Stimulated activated CD8-positive, alpha-beta memory T cell treated with anti-CD3 and anti-CD28 coated beads, Interleukin-15, amount 100 ng/mL, for 24 hours (primary cell): Measurements from ENCODE around the gene NME8.
"Not testable (repeated sequence)": the region's sequence is repeated elsewhere in the genome, so short reads cannot be mapped to it uniquely, and the experiment has no call there.

Experiments used
- DNase-seq: peaks from one replicate; pipeline ENCODE4 v3.0.0-alpha.2; 2020; ENCODE audit warnings: low read depth

NME8 gene, protein sequence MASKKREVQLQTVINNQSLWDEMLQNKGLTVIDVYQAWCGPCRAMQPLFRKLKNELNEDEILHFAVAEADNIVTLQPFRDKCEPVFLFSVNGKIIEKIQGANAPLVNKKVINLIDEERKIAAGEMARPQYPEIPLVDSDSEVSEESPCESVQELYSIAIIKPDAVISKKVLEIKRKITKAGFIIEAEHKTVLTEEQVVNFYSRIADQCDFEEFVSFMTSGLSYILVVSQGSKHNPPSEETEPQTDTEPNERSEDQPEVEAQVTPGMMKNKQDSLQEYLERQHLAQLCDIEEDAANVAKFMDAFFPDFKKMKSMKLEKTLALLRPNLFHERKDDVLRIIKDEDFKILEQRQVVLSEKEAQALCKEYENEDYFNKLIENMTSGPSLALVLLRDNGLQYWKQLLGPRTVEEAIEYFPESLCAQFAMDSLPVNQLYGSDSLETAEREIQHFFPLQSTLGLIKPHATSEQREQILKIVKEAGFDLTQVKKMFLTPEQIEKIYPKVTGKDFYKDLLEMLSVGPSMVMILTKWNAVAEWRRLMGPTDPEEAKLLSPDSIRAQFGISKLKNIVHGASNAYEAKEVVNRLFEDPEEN

DNA sequence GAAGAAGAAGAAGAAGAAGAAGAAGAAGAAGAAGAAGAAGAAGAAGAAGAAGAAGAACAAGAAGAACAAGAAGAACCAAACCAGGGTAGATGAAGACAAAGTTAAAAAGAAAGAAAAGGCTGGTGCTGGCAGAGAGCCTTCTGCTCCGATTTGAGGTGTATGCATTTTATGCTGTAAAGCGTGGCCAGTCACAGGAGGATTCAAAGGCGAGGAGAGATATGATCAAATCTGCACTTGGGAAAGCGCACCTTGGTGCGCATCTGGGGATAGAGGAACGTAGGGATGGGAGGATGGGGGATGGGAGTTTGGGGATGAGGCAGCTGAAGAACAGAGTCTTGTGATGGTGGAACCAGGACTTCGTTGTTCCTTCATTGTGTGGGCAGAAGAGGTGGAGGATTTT lies at the start of gene NME8:
TSS of gene NME8 (plus strand) at position 301 of the 400 bp plus-strand sequence. CDS start 1,670 bp downstream, outside the sequence.
- DNase-seq: no peak

DNA sequence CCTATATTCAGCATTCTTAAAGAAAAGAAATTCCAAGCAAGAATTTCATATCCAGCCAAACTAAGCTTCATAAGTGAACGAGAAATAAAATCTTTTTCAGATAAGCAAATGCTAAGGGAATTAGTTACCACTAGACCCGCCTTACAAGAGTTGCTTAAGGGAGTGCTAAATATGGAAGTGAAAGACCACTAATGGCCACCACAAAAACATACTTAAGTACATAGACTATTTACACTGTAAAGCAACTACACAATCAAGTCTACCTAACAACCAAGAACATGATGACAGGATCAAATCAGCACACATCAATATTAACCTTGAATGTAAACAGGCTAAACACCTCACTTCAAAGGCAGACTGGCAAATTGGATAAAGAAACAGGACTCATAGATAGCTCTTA lies 42.2 kb upstream of the NME8 start:
- DNase-seq: no peak

DNA sequence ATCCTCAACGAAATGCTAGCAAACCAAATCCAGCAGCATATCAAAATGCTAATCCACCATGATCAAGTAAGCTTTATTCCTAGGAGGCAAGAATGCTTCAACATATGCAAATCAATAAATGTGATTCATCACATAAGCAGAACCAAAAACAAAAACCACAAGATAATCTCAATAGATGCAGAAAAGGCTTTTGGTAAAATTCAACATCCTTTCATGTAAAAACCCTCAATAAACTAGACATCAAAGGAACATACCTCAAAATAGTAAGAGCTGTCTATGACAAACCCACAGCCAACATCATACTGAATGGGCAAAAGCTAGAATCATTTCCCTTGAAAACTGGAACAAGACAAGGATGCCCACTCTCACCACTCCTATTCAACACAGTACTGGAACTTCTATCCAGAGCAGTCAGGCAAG lies 36.2 kb upstream of the NME8 start:
- DNase-seq: not testable (repeated sequence)

DNA sequence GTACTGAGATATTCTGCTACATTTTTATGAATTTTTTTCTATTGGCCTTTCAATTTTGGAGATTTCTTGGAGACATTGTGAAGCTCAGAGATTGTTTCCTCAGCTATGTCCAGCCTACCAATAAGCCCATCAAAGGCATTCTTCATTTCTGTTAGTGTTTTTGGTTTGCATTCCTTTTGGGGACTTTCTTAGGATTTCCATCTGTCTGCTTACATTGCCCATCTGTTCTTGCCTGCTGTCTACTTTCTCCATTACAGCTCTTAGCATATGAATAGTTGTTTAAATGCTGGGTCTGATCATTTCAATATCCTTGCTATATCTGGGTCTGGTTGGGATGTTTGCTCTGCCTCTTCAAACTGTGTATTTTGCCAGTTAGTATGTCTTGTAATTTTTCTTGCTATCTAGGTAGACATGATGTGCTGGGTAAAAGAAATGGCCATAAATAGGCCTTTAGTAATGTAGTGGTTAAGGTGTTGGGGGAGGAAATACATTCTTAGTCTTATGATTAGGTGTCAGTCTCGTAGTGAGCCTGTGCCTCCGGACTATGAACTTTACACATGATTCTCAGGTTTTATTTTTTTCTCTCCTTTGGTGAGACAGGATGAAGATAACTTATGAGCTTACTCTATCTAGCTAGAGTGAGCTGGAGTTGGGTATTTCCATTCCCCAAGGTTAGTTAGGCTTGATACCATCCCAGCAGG lies 32.6 kb upstream of the NME8 start:
- no peak for DNase-seq

DNA sequence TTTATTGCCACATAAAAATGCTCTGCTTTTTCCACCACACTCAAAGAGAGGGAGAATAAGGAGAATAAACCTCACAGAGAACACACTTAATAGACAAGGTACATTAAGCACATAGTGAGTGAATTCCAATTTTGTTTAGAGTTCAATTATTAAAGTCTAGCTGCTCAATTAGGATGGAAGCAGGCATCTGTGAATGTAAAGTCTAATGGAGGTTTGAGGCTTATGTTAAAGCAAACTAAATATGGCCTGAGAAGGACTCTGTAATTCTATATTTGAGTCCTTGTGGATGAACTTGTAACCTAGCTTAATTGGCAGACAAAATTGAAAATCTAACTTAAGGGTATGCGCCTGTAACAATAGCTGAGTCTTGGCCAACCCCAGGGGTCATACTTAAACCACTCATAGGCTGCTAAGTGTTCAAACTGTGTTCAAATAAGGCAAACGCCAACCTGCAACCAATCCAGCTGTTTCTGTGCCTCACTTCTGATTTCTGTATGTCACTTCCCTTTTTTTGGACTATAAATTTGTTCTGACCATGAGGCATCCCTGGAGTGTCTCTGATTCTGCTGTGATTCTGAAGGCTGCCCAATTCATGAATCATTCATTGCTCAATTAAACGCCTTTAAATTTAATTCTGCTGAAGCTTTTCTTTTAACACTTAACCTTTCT lies 31.3 kb upstream of the NME8 start:
- DNase-seq: no peak

DNA sequence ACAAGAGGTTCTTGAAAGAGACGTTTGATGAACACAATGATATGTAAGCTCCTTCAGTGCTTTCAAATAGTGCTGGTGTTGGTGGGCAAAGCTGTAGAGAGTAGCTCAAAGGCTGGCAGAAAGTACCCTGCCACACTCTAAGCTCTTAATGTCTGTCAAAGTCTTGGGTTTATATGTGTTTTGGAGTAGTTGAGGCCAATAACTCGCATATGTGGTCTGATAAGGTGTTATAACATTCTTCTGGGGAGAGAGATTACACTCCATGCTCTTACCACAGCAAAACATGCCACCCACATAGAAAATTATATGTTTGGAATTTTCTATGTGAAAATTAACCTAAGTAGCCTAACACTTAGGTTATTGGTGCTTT lies 30.8 kb upstream of the NME8 start:
- DNase-seq: no peak

DNA sequence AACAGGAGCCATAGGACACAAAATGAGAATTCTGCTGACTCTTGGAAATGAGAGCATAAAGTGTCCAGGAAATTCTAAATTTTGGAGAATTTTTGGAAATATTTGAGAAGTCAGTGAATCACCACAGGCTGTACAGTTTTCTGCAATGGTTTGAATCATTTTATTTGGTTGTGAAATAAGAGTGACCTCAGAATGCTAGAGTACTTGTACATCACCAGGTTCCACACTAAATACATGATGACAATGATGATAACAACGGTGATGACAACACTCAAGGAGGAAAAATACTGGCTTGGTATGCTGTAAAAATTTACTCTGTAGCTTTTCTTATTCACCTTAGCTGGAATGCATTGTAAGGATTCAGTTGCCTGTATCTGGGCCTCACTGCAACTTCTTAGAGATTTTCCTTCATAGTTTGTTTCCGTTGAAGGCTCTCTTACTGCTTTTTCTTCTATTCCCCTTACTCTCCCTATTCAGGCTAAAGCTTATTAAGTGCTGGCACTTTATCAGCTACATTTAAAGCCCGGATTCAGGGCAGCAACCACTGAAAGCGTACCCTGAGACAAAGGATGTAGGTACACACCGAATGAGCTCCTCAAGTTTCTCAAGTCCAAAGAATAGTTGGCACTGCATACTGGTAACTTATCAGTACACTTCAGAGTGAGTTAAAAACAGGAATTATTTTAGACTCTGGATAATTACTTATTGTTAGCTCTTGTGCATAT lies 30.2 kb upstream of the NME8 start:
- no peak for DNase-seq

DNA sequence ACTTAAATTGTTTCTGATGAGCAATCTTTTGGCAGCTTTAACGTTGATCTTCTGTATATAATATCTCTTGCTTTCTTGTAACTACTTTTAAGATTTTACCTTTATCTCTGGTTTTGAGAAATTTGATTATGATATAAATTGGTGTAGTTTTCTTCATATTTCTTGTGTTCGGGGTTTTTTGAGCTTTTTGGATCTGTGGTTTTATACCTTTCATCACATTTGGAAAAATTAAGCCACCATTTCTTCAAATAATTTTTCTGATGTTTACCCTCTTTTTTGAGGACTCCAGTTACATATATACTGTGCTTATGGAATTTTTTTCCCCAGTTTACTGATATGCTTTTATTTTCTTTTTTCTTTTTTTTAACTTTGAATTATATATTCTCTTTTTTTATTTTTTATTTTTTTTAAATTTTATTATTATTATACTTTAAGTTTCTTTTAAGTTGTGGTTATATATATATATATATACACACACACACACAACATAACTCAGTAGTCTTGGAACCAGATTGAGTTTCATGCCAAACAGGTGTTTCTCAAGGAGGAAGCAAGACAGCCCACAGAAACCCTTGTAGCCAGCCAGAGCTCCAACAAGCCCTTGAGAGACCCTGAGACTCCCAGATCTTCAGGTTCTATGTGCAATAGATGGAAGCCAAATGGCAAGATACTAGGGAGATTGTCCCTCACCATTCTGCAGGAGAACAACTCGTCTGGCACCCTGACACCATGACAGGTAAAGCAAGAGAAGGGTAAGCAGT lies 27.5 kb upstream of the NME8 start:
- no peak for DNase-seq

DNA sequence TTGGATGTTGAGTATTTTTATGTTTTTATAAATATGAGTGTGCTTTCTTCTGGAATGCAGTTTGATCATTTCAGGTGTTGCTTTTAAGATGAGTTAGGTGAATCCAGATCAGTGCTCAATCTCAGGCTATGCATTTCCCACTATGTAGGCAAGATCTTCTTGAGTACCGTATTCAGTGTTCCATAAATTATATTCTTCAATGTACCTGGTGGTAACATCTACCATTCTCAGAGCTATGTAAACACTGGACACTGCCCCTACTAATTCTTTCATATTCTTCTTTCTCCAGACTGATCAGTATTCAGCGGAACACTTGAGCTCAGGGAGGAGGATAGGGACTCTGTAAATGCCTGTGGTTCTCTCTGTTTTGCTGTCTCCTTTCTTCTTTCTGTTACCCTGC lies 25.5 kb upstream of the NME8 start:
- no peak for DNase-seq

DNA sequence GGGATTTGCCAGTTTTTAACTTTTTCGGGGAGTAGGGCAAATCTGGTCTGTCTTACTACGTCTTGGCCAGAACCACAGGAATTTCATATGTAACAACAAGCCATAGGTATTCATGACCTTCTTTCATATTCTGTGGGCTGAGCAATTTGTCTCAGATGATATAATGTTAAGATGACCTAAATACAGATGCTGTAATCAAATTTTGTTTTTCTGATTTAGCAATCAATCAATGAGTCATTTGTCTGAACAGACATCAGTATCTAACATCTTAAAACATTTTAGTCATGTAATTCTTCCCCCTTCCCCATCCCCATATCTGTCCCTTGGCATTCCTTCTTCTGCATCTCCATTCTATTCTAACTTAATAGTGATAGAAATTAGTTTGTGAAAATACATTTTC lies 24.8 kb upstream of the NME8 start:
- DNase-seq: no peak

DNA sequence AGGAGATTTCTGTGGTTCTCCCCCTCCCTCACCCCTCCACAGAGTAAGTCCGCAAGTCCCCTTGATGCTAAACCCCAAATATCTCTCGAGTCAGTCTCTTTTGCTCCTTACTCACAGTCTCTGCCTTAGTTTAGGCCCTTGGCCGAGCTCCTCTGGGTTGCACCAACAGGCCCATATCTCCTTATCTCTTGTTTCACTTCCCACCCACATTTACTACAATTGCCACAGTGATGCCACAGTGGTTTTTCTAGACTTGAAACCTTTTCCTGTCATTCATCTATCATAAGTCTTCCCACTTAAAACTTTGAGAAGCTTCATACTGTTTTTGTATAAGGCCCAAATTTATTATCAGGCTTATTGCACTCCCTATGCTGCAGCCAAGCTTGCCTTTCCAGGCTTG lies 23.4 kb upstream of the NME8 start:
- no peak for DNase-seq

DNA sequence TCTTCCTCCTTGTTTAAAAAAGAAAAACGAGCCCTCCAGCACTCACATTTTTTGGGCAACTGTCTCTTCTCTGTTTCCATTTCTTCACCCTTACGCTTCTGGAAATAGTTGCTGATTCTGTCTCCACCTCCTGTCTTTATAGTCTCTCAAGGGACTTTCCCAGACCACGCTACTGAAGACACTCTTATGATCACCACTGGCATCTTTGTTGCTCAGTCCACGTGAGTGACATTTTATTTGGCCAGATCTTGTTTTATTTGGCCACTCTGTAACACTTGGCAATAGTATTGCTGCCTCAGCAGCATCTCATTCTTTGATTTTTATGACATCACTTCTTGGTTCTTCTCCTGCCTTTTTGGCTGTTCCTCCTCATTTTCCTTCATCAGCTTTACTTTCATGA lies 21.6 kb upstream of the NME8 start:
- no peak for DNase-seq

DNA sequence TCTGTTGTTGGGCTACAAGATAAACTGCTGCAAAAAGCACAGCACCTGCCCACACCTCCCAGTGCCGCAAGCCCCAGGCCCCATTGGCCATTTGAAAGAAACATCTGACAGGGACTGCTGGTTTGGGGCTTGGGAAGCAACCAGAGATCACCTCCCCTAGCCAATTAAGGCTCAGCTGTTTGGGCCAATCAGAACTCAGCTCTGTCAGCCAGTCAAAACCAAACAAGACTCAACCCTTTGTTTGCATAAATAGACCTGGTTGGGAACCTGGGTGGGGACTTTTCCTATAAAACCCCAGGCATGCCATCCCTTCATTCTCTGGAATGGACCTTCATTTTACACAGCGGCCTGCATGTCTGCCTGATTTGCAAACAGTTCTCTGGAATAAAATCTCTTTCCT lies 17.2 kb upstream of the NME8 start:
- no peak for DNase-seq

DNA sequence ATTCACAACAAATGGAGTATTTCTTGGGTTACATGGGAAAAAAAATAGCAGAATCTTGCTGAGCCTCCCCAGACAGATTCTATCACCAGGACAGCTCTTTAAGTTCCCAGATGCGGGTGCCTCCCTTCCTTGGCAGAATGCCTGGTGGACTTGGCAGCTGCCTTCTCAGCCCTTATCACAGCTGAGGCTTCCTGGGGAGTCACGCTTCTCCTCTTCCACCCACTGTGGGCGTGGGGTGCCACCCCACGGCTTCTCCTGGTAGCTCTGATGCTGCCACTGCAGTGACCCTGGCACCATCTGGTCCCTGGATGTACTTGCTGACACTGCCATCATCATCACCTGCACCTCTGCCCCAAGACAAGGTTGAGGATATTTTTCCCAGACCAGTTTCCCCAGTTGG lies 16.2 kb upstream of the NME8 start:
- no peak for DNase-seq

DNA sequence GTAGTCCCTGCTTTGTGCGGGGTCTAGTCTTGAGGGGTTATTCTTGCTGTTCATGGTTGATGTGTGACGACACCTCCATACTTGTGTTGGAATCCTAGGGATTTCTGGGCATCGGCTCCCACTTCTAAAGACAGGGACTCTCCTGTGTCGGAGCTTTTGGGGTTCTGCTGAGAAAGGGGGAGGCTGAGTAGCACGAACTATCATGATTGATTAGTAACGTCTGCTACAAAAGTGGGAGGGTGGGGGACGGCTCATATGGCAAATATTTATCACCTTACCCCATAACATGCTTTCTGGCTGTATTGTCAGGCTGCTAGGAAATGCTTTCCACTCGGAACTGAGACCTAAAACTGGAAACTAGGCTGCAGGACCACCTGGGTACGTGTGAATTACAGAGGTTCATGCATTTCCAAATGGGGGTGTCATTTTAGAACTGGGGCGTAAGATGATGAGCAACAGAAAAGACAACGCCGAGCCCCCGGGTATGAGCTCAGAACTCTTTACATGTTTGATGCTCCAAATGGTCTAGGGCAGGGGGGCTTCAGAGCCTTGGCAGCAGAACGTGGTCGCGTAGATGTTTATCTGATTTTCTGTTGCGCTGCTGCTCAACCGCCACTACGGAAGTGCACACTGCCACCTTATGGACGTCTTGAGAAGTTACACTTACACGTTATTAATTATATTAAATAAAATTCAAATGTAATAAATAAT lies 15.1 kb upstream of the NME8 start:
- DNase-seq: no peak

DNA sequence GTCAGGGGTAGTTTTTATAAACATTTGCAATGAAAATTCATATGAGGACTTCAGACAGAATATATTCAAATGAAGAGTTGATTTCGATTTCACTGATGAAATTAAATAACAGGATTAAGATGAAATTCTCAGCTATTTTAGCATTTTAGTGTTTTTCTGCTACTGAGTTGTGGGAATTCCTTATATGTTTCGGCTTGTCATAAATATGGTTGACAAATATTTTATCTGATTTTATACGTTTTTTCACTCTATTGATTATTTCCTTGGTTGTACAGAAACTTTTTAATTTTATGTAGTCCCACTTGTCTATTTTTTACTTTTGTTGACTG lies 14.6 kb upstream of the NME8 start:
- no peak for DNase-seq

DNA sequence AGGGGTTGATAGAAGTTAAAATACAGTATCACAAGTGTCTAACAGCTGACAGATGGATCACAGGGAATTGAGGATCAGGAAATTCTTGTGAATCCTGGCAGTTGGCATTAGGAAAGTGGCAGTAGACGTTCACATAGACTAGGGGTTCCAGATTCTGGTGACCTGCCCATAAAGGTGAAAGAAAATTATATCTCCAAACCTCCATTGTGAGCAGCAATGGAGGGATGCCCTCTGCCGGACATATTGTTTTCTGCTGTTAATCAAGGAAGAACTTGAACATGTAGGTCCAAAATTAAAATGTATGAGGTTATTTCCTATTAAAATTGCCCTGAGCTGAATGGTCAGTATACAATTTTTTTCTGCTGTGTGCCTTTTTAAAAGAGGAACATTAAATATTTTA lies 5.1 kb downstream of the NME8 start:
- DNase-seq: no peak

DNA sequence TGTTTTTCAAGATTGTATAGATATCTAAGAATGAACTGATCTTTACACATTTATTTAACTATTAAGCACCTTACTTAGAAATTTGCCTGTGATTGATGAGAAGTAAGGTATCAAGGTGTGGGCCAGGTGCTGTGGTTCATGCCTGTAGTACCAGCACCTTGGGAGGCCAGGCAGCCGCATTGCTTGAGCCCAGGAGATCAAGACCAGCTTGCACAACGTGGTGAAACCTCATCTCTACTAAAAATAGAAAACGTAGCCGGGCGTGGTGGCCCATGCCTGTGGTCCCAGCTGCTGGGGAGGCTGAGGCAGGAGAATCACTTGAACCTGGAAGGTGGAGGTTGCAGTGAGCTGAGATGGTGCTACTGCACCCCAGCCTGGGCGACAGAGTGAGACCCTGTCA lies 33.7 kb downstream of the NME8 start:
- no peak for DNase-seq

DNA sequence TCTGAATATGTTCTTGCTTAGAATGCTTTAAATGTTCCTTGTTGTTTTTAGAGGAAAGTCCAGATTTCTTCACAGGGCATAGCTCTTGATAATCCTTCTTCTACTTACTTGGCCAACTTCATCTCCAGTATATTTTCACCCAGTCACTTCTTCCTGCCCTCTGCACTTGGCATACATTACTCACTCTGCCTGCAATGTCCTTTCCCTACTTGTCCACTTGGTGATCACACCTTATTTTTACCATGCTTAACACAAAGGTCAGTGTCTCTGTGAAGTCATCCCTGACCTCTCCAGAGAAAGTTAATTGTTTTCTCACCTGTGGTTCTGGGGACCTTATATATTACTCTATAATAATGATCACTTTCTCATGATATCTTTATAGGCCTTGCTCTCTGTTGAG lies 45.0 kb downstream of the NME8 start:
- no peak for DNase-seq

DNA sequence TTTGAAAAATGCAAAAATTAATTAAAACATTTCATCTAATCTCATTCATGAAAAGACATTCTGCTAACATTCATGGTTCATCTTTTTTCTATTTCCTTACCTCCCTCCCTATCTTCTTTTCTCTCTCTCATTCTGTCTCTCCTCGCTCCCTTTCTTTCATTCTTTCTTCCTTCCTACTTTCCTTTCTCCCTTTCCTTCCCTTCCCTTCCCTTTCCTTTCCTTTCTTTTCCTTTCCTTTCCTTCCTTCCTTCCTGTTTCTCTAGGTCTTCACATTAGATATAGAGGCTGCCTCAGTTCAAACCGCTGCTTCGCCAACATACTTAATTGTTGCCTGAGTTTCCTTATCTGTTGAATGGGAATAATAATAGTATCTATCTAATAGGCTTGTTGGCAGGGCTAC lies 46.3 kb downstream of the NME8 start:
- DNase-seq: no peak

DNA sequence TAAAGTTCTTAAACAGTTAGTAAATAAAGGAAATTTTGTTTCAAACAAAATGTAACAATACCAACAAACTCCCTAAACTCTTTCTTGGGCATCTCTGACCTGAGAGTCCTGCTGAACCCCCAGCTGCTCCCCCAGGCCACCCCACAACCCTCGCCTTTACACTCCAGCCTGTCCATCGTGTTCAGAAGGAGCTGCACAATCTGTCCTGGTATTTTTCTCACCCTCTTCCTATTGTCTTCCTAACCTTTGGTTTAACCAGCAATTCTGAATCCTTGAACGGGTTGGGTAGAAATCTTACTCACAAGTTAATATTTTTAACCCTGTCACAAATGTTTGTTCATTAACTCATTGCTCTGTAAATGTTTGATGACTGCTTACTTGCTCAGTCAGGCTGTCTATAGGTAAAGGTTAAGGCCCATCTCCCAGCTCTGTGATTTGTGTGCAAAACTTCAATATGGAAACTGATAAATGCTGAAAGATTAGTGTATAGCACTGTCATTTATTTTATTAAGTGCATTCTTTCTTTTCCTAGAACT lies 51.4 kb downstream of the NME8 start:
- DNase-seq: no peak
